ENCODE results near the gene BCO1.

BCO1 gene

GRCh38 chr16:81318711-81319110 lies 80.2 kb downstream of the BCO1 start:
- DNase-seq (ENCODE audit: low read depth, low spot score) = no peak

GRCh38 chr16:81319221-81319912 lies 80.9 kb downstream of the BCO1 start:
- no peak for DNase-seq (ENCODE audit: low read depth, low spot score)

- DNase-seq (ENCODE audit: low read depth, low spot score) = no peak
Observed at GRCh38 chr16:81321039-81321438, 82.5 kb downstream of the BCO1 start.

DNA sequence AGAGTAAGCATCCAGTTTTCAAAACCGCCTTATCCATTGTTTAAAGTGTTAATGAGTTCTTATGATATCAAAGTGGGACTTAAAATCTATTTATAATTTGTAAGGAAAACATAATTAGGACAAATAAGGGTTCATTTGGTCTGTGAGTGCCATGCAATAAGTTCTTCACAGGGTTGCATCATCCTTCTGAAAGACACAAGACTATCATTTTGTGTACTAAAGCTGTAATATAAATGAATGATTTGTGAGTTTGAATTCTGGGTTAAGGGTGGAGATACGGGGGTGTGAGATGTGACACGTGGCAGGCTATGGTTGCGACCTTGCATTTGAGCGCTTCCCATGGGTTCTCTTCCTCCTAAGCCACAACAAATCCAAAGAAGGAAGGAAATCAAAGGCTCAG lies 83.0 kb downstream of the BCO1 start:
- no peak for DNase-seq (ENCODE audit: low read depth, low spot score)

DNA sequence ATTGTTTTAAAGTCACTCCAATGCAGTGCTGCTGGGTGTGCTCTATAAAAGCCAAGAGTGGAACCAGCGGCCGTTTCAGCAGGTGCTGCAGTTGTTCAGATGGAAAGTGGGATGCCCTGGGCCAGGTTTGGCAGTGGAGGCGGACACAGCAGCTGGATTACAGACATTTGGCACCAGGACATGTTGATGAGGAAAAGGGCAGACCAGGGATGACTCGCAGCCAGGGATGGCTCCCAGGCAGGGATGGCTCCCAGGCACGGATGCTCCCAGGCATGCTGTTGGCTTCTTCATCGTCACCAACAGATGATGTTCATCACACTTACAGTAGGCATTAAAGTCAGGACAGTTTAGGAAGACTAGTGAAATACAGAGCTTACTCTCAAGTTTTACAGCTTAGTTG lies 86.3 kb downstream of the BCO1 start:
- DNase-seq (ENCODE audit: low read depth, low spot score) = no peak

DNA sequence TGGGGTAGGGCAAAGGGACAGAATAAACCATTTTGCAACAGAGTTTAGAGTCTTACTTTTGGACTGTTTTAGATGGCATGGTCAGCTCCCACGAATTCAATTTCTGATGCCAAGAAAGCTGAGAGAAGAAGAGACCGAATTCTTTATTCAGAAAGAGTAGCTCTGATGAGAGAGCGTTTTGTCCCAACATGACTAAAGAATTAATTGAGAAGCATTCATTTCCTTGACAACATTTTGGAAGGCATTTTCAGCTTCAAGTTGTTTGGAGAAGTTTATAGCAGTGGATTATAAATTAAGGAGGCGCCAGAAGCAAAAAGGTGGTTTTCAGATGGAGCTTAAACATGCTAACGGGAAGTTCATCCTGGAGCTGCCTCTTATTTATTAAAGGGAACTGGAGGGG lies 88.5 kb downstream of the BCO1 start:
- no peak for DNase-seq (ENCODE audit: low read depth, low spot score)

GRCh38 chr16:81327447-81328196 lies 89.1 kb downstream of the BCO1 start:
- DNase-seq (ENCODE audit: low read depth, low spot score) = no peak

DNA sequence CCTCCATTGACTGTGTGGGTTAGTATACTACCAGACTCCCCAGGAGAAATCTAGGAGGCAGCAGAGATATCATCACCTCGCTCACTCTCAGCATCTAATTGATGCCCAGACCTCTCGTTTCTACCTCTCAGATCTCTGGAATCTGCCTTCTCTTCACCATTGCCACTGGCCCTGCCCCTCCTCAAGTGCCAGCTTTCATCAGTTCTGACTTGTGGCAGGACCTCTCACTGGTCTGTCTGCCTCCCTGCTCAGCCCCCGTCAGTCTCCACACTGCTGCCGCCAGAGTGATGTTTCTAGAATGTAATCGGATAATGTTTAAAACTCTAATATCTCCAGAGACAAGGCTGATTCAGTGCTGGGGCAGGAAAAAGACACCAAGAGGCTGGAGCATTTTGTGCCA lies 91.5 kb downstream of the BCO1 start:
- no peak for DNase-seq (ENCODE audit: low read depth, low spot score)

GRCh38 chr16:81333356-81333755 lies 94.9 kb downstream of the BCO1 start:
- DNase-seq (ENCODE audit: low read depth, low spot score) = no peak

GRCh38 chr16:81335669-81336068 lies 97.2 kb downstream of the BCO1 start:
- no peak for DNase-seq (ENCODE audit: low read depth, low spot score)

DNA sequence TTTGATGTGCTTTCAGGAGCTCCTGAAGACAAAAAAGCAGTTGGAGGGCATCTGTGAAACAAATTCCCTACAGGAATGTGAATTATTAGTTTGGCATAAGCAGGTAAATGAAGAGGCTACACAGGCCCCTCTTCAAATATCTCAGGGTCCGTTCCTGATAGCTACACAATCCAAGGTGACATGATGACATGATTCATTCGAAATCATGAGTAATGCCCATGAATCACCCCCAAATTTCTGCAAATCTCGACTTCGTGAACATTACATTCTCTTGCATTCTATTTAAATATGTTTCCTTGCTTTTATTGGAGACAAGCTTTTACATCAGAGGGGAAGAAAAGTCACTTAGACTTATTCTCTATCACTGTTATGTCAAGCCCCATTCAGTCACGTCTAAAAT lies 98.6 kb downstream of the BCO1 start:
- DNase-seq (ENCODE audit: low read depth, low spot score) = no peak

All from activated CD4-positive, CD25-positive, alpha-beta regulatory T cell treated with anti-CD3 and anti-CD28 coated beads, Interleukin-2, amount 50 U/mL, for 16 hours (primary cell).